Ectodermal cell (in vitro differentiated cells): ENCODE measurements around the gene ATN1.

Source experiments
- H3K27ac ChIP-seq: 2 replicates; pipeline ENCODE4 v1.7.0; 2013; ENCODE audit warnings: mild to moderate bottlenecking, low read depth, low read length; ENCODE audit not compliant: insufficient read depth, poor library complexity, severe bottlenecking
- H3K27me3 ChIP-seq: 2 replicates; pipeline ENCODE4 v1.7.0; 2013; ENCODE audit warnings: mild to moderate bottlenecking, low read length; ENCODE audit not compliant: insufficient read depth, control insufficient read depth, poor library complexity, severe bottlenecking
- H3K36me3 ChIP-seq: one replicate; pipeline ENCODE4 v1.7.0; 2013; ENCODE audit warnings: low read length; ENCODE audit not compliant: control insufficient read depth, insufficient read depth
- H3K4me1 ChIP-seq: one replicate; pipeline ENCODE4 v1.7.0; 2013; ENCODE audit warnings: low read length; ENCODE audit not compliant: control insufficient read depth, insufficient read depth
- H3K4me3 ChIP-seq: 2 replicates; pipeline ENCODE4 v1.7.0; 2013; ENCODE audit warnings: low read depth, low read length, control low read depth; ENCODE audit not compliant: insufficient read depth
- H3K9me3 ChIP-seq: 2 replicates; pipeline ENCODE4 v1.7.0; 2013; ENCODE audit warnings: mild to moderate bottlenecking, low read length, moderate library complexity; ENCODE audit not compliant: control insufficient read depth
- WGBS, 2 experiments: methylation state at CpG; one replicate each; pipeline ENCODE4 v1.1.7; 2013; ENCODE audit warnings: missing lambda C conversion rate in 2 of 2; 5-methylcytosine and 5-hydroxymethylcytosine counted together

The ATN1 gene

DNA sequence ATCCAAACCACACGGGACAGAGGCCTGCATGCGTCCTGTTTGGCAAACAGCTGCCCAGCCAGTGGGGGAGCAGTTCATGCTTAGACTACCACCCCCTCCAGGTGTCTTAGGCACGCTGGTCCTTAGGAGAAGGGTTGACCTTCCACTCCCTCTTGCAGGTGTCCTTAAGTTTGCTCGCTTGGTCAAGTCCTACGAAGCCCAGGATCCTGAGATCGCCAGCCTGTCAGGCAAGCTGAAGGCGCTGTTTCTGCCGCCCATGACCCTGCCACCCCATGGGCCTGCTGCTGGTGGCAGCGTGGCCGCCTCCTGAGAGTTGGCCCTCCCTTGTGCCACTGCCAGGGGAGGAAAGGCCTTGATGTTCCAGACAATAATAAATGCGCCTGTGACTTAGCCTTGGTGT lies 17.9 kb downstream of the ATN1 start:
- peaks cover 18% of the 10 kb centered on the region for H3K4me1 ChIP-seq
- H3K27me3 ChIP-seq: no peaks in the 10 kb centered on the region
- no peak overlapping the region for H3K27ac ChIP-seq
- H3K4me3 ChIP-seq: no peak overlapping the region
- H3K9me3 ChIP-seq: no peaks in the 10 kb centered on the region
- WGBS, 2 experiments: 85 to 87% methylated on average over 11 of the region's 11 CpGs
- peaks cover 12% of the 10 kb centered on the region for H3K36me3 ChIP-seq

DNA sequence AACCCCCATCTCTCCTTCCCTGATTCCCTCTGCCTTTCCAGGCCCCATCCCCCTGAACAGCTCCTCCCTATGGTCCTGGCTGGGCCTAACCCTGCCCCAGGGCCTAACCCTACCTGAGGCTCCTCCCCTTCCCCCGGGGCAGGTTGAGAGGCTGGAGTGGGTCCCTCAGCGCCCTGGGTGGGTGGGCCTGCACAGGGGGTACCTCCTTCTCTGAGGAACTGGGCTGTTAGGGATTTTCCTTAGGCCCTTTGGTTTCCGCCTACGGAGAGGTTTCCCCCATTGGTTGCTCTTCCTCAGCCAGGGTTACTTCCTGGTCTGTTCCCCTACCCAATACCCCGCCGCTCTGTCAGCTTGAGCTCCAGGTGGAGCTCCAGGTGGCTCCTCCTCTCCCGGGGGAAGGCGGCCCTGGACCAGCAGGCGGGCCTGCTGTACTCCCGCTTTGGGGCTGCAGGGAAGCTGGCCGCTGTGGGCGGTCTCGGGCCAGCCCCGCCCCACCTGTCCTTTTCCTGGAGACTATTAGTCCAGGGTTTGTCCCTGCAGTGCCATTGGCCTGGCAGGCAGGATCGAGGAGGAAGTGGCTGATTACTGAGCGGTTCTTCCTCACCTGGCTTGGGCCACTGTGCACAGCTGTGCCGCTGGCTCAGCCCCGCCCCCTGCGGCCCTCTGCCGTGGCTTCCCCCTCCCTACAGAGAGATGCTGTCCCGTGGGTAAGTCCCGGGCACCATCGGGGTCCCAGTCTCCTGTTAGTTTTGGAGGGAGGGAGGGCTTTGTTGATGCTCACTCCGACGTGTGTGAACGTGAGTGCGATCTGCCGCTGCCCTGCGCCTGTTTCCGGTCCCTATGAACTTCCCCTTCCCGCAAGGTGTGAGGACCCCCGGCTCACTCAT lies 18.5 kb downstream of the ATN1 start:
- Histone ChIP-seq H3K36me3 (peaks cover 6% of the 10 kb centered on the region), H3K27me3 (no peaks in the 10 kb centered on the region), H3K27ac (no peak overlapping the region), H3K9me3 (no peaks in the 10 kb centered on the region), H3K4me3 (peak overlapping the region; percentile 22), H3K4me1 (peaks cover 18% of the 10 kb centered on the region)
- 10 to 12% methylated on average over 32 of the region's 32 CpGs for WGBS, 2 experiments

DNA sequence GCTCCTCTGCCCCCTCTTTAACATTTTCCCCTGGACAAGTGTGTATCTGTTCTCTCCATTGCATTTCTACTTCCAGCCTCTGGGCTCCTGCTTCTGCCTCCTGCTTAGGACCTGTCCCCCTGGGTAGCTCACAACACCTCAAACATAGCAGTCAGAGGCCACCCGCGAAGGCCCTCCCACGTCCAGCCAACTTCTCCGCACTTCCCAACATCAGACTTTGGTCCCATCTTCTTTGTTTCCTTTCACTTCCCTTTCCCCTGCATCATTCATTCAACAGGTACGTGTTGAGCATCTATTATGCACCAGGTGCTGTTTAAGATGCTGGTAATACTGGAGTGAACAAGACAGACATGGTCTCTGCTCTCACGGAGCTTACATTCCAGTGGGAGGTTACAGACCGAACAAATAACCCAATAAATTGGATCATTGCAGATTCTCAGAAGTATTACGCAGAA lies 19.2 kb downstream of the ATN1 start:
- Histone ChIP-seq H3K9me3 (no peaks in the 10 kb centered on the region), H3K4me3 (peak overlapping the region; percentile 22), H3K36me3 (no peaks in the 10 kb centered on the region), H3K4me1 (peaks cover 18% of the 10 kb centered on the region), H3K27me3 (no peaks in the 10 kb centered on the region), H3K27ac (no peak overlapping the region)
- WGBS, 2 experiments: 76 to 79% methylated on average over 8 of the region's 8 CpGs

DNA sequence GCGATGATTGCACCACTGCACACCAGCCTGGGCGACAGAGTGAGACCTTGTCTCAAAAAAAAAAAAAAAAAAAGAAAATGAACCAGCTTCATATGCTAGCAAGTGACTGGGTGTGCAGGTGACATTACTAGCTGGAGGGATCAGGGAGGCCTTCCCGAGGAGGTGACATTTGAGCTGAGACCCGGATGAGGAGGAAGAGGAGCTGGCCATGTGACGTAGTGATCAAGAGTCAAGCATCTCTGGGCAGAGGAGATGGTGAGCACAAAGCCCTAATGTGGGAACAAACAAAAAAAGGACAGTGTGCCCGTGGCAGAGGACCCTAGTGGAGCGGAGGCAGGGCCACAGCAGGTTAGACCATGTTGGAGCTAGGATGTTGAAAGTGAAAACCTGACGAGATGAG lies 19.9 kb downstream of the ATN1 start:
- 94% methylated on average over 8 of the region's 8 CpGs for WGBS, 2 experiments
- no peaks in the 10 kb centered on the region for H3K36me3 ChIP-seq

DNA sequence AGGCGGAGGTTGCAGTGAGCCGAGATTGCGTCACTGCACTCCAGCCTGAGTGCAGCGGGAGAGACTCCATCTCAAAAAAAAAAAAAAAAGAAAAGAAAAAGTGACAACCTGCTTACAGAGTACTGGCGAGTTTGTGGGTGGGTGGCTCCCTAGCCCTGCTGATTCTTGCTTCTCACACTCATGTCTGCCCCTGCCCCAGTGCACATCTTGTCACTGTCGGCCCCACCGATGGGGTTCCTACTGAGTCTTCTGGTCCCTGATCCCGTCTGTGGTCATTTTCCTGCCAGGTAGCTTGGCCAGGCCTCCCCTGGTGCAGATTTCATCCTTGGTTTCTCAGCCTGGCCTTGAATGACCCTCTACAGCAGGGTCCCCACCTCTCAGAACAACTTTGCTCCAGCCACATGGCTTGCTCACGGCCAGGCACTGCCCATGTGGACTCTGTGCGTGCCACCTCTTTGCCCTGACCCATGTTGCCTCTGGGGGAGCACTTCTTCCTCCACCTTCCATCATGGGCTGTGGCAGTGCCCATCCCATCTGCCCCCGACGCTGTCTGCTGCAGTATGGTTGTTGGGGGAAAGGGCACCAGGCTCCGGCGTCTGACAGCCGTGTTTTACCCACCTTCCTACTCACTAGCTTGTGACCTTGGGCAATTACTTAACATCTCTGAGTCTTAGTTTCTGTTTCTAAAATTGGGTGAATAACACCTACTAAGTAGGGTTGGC lies 21.3 kb downstream of the ATN1 start:
- WGBS, 2 experiments: 92 to 93% methylated on average over 15 of the region's 15 CpGs
- Histone ChIP-seq H3K36me3 (no peaks in the 10 kb centered on the region), H3K27ac (no peak overlapping the region), H3K27me3 (no peaks in the 10 kb centered on the region), H3K4me3 (no peak overlapping the region), H3K4me1 (peaks cover 26% of the 10 kb centered on the region), H3K9me3 (no peaks in the 10 kb centered on the region)

More for the DNA sequence above, 19.9 kb downstream of the ATN1 start:
- Histone ChIP-seq H3K27ac (no peak overlapping the region), H3K4me3 (no peak overlapping the region), H3K9me3 (no peaks in the 10 kb centered on the region), H3K4me1 (peaks cover 20% of the 10 kb centered on the region), H3K27me3 (no peaks in the 10 kb centered on the region)

DNA sequence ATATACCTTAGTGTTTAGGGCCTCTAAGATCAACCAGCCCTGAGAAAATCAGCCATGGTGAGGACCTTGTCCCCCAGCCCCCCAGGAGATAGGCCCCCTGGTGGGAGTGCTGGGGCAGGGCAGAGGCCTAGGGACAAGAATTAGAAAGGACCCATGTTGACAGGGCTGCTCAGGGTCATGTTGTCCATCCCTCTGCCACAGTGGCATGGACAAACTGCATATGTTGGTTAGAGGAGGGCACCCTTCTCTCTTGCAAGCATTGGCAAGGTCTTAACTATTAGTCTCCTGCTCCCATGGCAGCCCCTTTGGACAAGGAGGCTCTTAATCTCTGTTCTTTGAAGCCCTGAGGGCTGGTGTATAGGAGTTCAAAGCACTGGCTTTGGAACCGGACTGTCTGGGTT lies 22.6 kb downstream of the ATN1 start:
- H3K4me3 ChIP-seq: no peak overlapping the region
- no peaks in the 10 kb centered on the region for H3K27me3 ChIP-seq
- WGBS, 2 experiments: 87 to 96% methylated on average over 1 of the region's 1 CpG
- no peaks in the 10 kb centered on the region for H3K9me3 ChIP-seq
- H3K27ac ChIP-seq: no peak overlapping the region
- H3K36me3 ChIP-seq: no peaks in the 10 kb centered on the region
- H3K4me1 ChIP-seq: peaks cover 20% of the 10 kb centered on the region

DNA sequence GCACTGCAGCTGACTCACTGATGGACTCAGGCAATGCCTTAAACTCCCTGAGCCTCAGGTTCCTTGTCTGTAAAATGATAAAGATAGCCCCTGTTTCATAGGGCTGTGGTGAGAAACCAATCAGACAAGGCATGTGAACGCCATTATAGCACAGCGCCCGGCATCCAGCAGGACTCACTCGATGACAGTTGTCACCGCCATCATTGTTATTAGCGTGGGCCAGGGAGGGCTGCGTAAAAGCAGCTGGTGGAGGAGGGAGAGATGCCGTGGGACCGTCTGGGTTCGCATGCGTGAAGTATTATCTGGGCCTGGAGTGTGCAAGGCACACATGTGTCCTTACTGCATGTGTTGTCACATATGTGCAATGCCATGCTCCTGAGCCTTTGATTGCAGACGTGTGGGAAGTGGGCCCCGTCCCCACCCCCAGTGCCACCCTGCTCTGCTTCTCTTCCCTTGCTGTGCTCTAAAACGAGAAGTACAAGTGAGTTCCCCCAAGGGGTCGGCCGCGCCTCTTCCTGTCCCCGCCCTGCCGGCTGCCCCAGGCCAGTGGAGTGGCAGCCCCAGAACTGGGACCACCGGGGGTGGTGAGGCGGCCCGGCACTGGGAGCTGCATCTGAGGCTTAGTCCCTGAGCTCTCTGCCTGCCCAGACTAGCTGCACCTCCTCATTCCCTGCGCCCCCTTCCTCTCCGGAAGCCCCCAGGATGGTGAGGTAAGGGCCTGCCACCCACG lies 23.2 kb downstream of the ATN1 start, which contains the start of gene PTPN6:
TSS of gene PTPN6 (plus strand) at position 546 of the 730 bp plus-strand sequence. CDS start at position 703, 157 bp downstream.
- H3K9me3 ChIP-seq: no peaks in the 10 kb centered on the region
- no peak within 1 kb of the TSS for H3K27ac ChIP-seq
- H3K4me3 ChIP-seq: no peak within 1 kb of the TSS
- no peaks in the 10 kb centered on the region for H3K27me3 ChIP-seq
- H3K36me3 ChIP-seq: no peaks in the 10 kb centered on the region
- WGBS, 2 experiments: 90% methylated on average over 25 of the region's 25 CpGs
- H3K4me1 ChIP-seq: peaks cover 14% of the 10 kb centered on the region

DNA sequence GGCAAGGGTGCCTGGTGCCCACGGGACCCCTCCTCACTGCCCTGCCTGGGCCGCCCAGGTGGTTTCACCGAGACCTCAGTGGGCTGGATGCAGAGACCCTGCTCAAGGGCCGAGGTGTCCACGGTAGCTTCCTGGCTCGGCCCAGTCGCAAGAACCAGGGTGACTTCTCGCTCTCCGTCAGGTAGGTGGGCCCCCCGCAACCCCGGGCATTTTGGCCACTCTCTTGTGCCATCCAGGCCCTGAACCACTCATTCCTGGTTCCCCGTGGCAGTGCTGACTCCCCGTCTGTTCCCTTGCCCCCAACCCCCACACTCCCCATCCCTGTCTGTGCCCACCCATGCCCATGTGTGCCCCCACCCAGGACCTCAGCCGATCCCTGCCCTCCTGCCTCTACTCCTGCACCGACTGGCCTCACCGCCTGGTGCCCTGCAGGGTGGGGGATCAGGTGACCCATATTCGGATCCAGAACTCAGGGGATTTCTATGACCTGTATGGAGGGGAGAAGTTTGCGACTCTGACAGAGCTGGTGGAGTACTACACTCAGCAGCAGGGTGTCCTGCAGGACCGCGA lies 23.9 kb downstream of the ATN1 start:
- Histone ChIP-seq H3K36me3 (no peaks in the 10 kb centered on the region), H3K27ac (no peak overlapping the region), H3K4me1 (peaks cover 8% of the 10 kb centered on the region), H3K9me3 (no peaks in the 10 kb centered on the region), H3K27me3 (no peaks in the 10 kb centered on the region), H3K4me3 (no peak overlapping the region)
- 94 to 95% methylated on average over 20 of the region's 20 CpGs for WGBS, 2 experiments

DNA sequence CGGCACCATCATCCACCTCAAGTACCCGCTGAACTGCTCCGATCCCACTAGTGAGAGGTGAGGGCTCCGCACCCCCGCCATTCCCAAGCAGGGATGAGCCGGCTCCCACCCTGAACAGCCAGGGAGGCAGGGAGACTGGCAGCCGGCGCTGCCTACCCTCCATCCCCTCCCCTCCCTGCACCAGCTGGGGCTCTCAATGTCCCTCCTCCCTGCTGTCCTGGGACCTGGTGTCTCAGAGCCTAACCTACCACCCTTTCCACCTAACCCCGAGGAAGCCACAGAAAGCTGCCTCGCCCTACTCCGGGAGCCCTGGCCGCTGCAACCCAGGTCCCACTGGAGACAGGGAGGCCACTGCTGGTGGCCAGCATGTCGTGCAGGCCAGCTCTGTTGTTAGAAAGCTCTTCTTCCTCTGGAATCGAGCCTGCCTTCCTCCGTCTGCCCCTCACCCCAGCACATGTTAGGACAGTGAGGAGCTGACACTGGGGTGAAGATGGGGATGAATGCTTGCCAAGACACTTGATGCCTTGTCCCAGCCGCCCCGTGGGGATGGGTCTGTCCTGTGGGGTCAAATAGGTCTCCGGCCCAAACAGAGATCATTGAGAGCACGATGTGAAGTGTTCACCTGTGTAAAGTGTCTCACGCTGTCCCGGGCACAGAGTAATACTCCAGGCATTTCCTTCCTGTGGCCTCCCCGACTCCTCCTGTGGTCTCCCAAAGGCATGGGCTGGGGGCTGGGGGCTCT lies 24.5 kb downstream of the ATN1 start:
- H3K36me3 ChIP-seq: no peaks in the 10 kb centered on the region
- no peaks in the 10 kb centered on the region for H3K27me3 ChIP-seq
- H3K4me1 ChIP-seq: peaks cover 8% of the 10 kb centered on the region
- no peak overlapping the region for H3K4me3 ChIP-seq
- 89 to 92% methylated on average over 22 of the region's 22 CpGs for WGBS, 2 experiments
- H3K27ac ChIP-seq: no peak overlapping the region
- no peaks in the 10 kb centered on the region for H3K9me3 ChIP-seq
